Osteocyte (in vitro differentiated cells): ENCODE measurements around the gene TNFRSF9. TPM values are rescaled to one million over a fixed set of nuclear protein-coding genes. Genes with fewer than 3 reads are reported as not detected.
"Not testable (repeated sequence)": the region's sequence is repeated elsewhere in the genome, so short reads cannot be mapped to it uniquely, and the experiment has no call there.

Source experiments
- DNase-seq: peaks from one replicate; pipeline ENCODE4 v3.0.0; 2021; ENCODE audit warnings: mixed read lengths; ENCODE audit not compliant: unreplicated experiment; ENCODE audit errors: extremely low spot score
- H3K27ac Mint-ChIP-seq: one replicate; pipeline ENCODE4 v1.8.0; 2021; ENCODE audit warnings: mild to moderate bottlenecking, mixed read lengths; ENCODE audit not compliant: unreplicated experiment
- H3K27me3 Mint-ChIP-seq: one replicate; pipeline ENCODE4 v1.8.0; 2021; ENCODE audit warnings: mixed read lengths; ENCODE audit not compliant: unreplicated experiment
- H3K36me3 Mint-ChIP-seq: one replicate; pipeline ENCODE4 v1.8.0; 2021; ENCODE audit warnings: mixed read lengths; ENCODE audit not compliant: unreplicated experiment
- H3K4me1 Mint-ChIP-seq: one replicate; pipeline ENCODE4 v1.8.0; 2021; ENCODE audit warnings: mixed read lengths; ENCODE audit not compliant: unreplicated experiment
- H3K4me3 Mint-ChIP-seq: one replicate; pipeline ENCODE4 v1.8.0; 2021; ENCODE audit warnings: mild to moderate bottlenecking, moderate library complexity, mixed read lengths; ENCODE audit not compliant: unreplicated experiment
- H3K9me3 Mint-ChIP-seq: one replicate; pipeline ENCODE4 v1.8.0; 2021; ENCODE audit warnings: mixed read lengths; ENCODE audit not compliant: unreplicated experiment
- total RNA-seq: library from RNA; stranded (reverse); gene quantifications from 2 replicates; pipeline ENCODE4 v1.2.1, GENCODE V29; 2021
- TF ChIP-seq, protein P1 (sequence below): fragments of 200-600 bp; sonication (generic); IDR thresholded peaks from 2 replicates; pipeline ENCODE4 v1.5.0; 2021; ENCODE audit warnings: antibody characterized with exemption, mild to moderate bottlenecking, moderate library complexity

The TNFRSF9 gene
- total RNA-seq, 1 donor from 2014 or later: not detected

DNA sequence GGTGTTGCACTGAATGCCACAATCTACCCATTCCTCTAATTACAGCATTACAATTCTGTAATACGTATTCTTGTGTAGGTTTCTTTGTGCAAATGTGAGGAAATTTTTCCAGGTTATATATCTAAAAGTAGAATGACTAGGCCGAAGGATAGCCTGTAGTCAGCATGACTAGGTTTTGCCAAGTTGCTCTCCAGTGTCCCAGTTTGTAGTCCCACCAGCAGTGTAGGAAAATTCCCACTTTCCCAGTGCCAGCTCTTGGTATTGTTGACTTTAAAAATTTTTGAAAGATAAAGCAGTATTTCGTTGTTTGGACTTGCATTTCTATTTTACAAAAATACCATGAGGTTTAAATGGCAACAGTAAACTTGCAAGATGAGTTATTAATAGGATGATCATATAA is 23.8 kb upstream of the TNFRSF9 start:
- no peak for DNase-seq
- Mint-ChIP-seq H3K36me3 (peaks cover 40% of the 10 kb centered on the region), H3K4me3 (no peak overlapping the region), H3K27ac (no peak overlapping the region), H3K27me3 (no peaks in the 10 kb centered on the region), H3K9me3 (no peaks in the 10 kb centered on the region), H3K4me1 (peaks cover 40% of the 10 kb centered on the region)
- TF ChIP-seq, protein P1, sequence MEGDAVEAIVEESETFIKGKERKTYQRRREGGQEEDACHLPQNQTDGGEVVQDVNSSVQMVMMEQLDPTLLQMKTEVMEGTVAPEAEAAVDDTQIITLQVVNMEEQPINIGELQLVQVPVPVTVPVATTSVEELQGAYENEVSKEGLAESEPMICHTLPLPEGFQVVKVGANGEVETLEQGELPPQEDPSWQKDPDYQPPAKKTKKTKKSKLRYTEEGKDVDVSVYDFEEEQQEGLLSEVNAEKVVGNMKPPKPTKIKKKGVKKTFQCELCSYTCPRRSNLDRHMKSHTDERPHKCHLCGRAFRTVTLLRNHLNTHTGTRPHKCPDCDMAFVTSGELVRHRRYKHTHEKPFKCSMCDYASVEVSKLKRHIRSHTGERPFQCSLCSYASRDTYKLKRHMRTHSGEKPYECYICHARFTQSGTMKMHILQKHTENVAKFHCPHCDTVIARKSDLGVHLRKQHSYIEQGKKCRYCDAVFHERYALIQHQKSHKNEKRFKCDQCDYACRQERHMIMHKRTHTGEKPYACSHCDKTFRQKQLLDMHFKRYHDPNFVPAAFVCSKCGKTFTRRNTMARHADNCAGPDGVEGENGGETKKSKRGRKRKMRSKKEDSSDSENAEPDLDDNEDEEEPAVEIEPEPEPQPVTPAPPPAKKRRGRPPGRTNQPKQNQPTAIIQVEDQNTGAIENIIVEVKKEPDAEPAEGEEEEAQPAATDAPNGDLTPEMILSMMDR: no peak

DNA sequence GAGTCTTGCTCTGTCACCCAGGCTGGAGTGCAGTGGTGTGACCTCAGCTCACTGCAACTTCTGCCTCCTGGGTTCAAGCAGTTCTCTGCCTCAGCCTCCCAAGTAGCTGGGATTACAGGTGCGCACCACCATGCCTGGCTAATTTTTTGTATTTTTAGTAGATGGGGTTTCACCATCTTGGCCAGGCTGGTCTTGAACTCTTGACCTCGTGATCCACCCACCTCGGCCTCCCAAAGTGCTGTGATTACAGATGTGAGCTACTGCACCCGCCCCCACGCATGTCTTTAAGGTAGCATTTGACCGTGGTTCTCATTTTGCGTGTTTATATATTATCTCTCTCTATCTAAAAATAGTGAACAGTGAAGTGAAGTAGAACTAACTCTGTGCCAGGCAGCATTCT is 23.2 kb upstream of the TNFRSF9 start:
- H3K9me3 Mint-ChIP-seq, H3K27ac Mint-ChIP-seq, H3K27me3 Mint-ChIP-seq, DNase-seq: not testable (repeated sequence)
- Mint-ChIP-seq H3K4me1 (peaks cover 40% of the 10 kb centered on the region), H3K36me3 (peaks cover 35% of the 10 kb centered on the region), H3K4me3 (peak overlapping the region; percentile 39)

DNA sequence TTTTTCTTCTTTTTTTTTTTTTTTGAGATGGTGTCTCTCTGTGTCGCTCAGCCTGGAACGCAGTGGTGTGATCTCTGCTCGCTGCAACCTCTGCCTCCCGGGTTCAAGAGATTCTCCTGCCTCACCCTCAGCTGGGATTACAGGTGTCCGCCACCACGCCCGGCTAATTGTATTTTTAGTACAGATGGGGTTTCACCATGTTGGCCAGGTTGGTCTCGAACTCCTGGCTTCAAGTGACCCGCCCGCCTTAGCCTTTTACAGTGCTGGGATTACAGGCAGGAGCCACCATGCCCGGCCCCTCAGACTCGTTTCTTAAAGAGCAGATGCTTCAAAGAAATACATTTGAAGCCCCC is 22.7 kb upstream of the TNFRSF9 start:
- not testable (repeated sequence) for H3K9me3 Mint-ChIP-seq, H3K27me3 Mint-ChIP-seq, DNase-seq
- Mint-ChIP-seq H3K27ac (peak overlapping the region; percentile 96), H3K36me3 (peaks cover 33% of the 10 kb centered on the region), H3K4me3 (peak overlapping the region; percentile 96), H3K4me1 (peaks cover 40% of the 10 kb centered on the region)

DNA sequence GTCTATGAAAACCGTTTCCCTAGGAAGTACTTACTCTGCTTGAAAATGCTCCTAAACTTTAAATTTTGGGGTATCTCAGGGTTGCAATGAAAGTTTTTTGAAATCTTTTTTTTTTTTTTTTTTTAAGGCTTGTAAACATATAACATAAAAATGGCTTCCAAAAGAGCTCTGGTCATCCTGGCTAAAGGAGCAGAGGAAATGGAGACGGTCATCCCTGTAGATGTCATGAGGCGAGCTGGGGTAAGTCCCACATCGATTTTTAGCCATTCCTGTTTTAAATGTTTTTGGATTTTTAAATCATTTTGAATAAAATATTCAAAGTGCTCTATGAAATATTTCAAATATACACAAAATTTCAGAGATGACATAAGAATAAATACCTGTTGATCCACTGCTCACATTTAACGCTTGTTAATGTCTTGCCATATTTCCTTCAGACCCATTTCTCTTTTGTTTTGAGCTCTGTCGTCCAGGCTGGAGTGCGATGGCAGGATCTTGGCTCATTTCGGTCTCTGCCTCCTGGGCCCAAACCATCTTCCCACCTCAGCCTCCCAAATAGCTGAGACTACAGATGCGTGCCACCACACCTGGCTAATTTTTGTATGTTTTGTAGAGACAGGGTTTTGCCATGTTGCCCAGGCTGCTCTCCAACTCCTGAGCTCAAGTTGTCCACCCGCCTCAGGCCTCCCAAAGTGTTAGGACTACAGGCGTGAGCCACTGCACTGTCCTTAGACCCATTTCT is 22.2 kb upstream of the TNFRSF9 start:
- no peak for DNase-seq
- peak overlapping the region; percentile 96 for H3K4me3 Mint-ChIP-seq
- H3K4me1 Mint-ChIP-seq: peaks cover 40% of the 10 kb centered on the region
- TF ChIP-seq, protein P1: no peak
- H3K9me3 Mint-ChIP-seq: no peaks in the 10 kb centered on the region
- H3K27ac Mint-ChIP-seq: peak overlapping the region; percentile 96
- H3K36me3 Mint-ChIP-seq: peaks cover 33% of the 10 kb centered on the region
- H3K27me3 Mint-ChIP-seq: no peaks in the 10 kb centered on the region

DNA sequence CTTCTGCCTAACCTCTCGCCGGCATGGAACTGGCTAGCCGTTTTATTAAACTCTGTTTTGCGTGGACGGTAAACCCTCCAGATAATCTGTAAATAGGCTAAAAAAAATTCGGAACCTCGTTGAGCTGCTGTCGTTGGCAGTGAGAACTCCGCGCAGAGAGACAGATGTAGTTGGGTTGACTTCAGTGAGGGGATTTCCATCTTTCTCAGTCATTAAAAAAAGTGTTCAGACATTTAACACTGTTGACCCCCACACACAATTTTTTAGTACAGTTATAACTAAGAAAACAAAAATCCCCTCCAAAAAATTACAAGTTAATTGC is 21.3 kb upstream of the TNFRSF9 start:
- TF ChIP-seq, protein P1: no peak
- no peaks in the 10 kb centered on the region for H3K9me3 Mint-ChIP-seq

DNA sequence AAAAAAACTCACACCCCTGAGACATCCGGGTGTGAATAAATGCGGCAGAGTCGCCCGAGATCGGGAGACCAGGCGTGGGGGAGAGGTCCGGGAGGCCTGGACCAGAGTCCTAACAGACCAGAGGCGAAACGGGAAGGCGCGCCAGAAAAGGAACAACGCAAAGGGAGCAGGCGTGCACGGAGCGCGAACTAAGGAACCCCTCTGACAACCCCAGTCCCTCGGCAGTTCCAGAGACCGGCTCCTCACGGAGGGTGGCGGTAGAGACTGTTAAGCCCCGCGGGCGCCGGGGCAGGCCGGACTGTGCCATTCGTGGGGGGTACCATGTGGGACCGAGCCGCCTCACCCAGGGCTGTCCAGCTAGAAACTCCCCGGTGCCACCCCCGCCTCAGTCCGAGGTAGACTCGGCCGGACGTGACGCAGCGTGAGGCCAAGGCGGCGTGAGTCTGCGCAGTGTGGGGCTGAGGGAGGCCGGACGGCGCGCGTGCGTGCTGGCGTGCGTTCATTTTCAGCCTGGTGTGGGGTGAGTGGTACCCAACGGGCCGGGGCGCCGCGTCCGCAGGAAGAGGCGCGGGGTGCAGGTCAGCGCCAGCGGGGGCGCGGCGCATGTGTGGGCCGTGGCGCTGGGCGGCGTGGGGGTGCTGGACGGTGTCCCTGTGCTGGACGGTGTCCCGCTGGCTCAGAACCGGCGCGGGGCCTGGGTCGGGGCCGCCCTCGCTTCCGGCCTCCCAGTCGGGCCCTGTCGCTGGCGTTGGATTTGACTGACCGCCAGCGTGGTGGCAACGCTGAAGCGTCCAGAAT is 20.8 kb upstream of the TNFRSF9 start, which contains the start of gene PARK7:
TSS of gene PARK7 (plus strand) at position 496 of the 798 bp plus-strand sequence. CDS start 1,075 bp downstream, outside the sequence.
- Mint-ChIP-seq H3K27me3 (no peaks in the 10 kb centered on the region), H3K9me3 (no peaks in the 10 kb centered on the region), H3K36me3 (peaks cover 25% of the 10 kb centered on the region), H3K4me1 (peaks cover 35% of the 10 kb centered on the region), H3K27ac (peak within 1 kb of the TSS; percentile 98), H3K4me3 (peak within 1 kb of the TSS; percentile 96)
- peak; percentile 100 for DNase-seq
- TF ChIP-seq, protein P1: peak; percentile 60

More for the DNA sequence above, 21.3 kb upstream of the TNFRSF9 start:
- Mint-ChIP-seq H3K27ac (peak overlapping the region; percentile 96), H3K4me3 (peak overlapping the region; percentile 96), H3K4me1 (peaks cover 36% of the 10 kb centered on the region), H3K36me3 (peaks cover 29% of the 10 kb centered on the region), H3K27me3 (no peaks in the 10 kb centered on the region)
- DNase-seq: no peak
